NK-92 (cell line): ENCODE results near the gene DOCK10.

Experiments used
- DNase-seq: peaks from one replicate; lab custom pipeline; 2025; ENCODE audit not compliant: unreplicated experiment; lab: John Stamatoyannopoulos, UW

Gene DOCK10

GRCh38 chr2:225042800-225043167, 516 bp upstream of the DOCK10 start:
- DNase-seq = no peak

- DNase-seq = no peak
Measured at GRCh38 chr2:225041207-225041850, 939 bp downstream of the DOCK10 start.

GRCh38 chr2:225040856-225041206, 1.4 kb downstream of the DOCK10 start:
- no peak for DNase-seq

- DNase-seq = no peak
Measured at GRCh38 chr2:225040142-225040541, 2.1 kb downstream of the DOCK10 start.

- DNase-seq = no peak
Measured at GRCh38 chr2:225038231-225038523, 4.1 kb downstream of the DOCK10 start.

- DNase-seq = no peak
Measured at GRCh38 chr2:225037415-225038230, 4.6 kb downstream of the DOCK10 start.

- no peak for DNase-seq
Measured at GRCh38 chr2:225036431-225036830, 5.8 kb downstream of the DOCK10 start.

- no peak for DNase-seq
Measured at GRCh38 chr2:225033440-225034318, 8.6 kb downstream of the DOCK10 start.

- DNase-seq = no peak
Measured at GRCh38 chr2:225032246-225032645, 10.0 kb downstream of the DOCK10 start.

GRCh38 chr2:225031599-225031998, 10.7 kb downstream of the DOCK10 start:
- no peak for DNase-seq

GRCh38 chr2:225030893-225031292, 11.4 kb downstream of the DOCK10 start:
- DNase-seq = no peak

- DNase-seq = no peak
Measured at GRCh38 chr2:225030203-225030602, 12.1 kb downstream of the DOCK10 start.

GRCh38 chr2:225028572-225028971, 13.7 kb downstream of the DOCK10 start:
- DNase-seq = no peak

- no peak for DNase-seq
Measured at GRCh38 chr2:225027061-225027762, 15.1 kb downstream of the DOCK10 start.

- no peak for DNase-seq
Measured at GRCh38 chr2:225025917-225026571, 16.2 kb downstream of the DOCK10 start.

- DNase-seq = no peak
Measured at GRCh38 chr2:225022188-225022587, 20.1 kb downstream of the DOCK10 start.

GRCh38 chr2:225020168-225020849, 22.0 kb downstream of the DOCK10 start:
- no peak for DNase-seq

- DNase-seq = no peak
Measured at GRCh38 chr2:225019105-225019504, 23.2 kb downstream of the DOCK10 start.

- DNase-seq = no peak
Measured at GRCh38 chr2:225017713-225018112, 24.6 kb downstream of the DOCK10 start.

- no peak for DNase-seq
Measured at GRCh38 chr2:225017098-225017685, 25.1 kb downstream of the DOCK10 start.
